ENCODE measurements around the gene GLRX.
A peak's percentile ranks its signal among the peaks of the same experiment; 100 is the strongest.
"Not testable (repeated sequence)": the region's sequence is repeated elsewhere in the genome, so short reads cannot be mapped to it uniquely, and the experiment has no call there.

Gene GLRX

GRCh38 chr5:95825495-95825894 lies 3.0 kb upstream of the GLRX start:
- DNase-seq: no peak

GRCh38 chr5:95824747-95825146 lies 2.2 kb upstream of the GLRX start:
- no peak for DNase-seq

- DNase-seq: peak; percentile 92
Observed at GRCh38 chr5:95823738-95824609, 1.4 kb upstream of the GLRX start.

- peak; percentile 71 for DNase-seq
Observed at GRCh38 chr5:95823218-95823737, 752 bp upstream of the GLRX start.

- peak; percentile 36 for DNase-seq
Observed at GRCh38 chr5:95822043-95822541, 434 bp downstream of the GLRX start.

- DNase-seq: no peak
Observed at GRCh38 chr5:95821110-95822021, 1.2 kb downstream of the GLRX start.

GRCh38 chr5:95818181-95819147 lies 4.1 kb downstream of the GLRX start:
- peak; percentile 97 for DNase-seq

- DNase-seq: no peak
Observed at GRCh38 chr5:95817430-95817829, 5.1 kb downstream of the GLRX start.

- DNase-seq: no peak
Observed at GRCh38 chr5:95816776-95817175, 5.8 kb downstream of the GLRX start.

- DNase-seq: no peak
Observed at GRCh38 chr5:95816341-95816740, 6.2 kb downstream of the GLRX start.

- DNase-seq: no peak
Observed at GRCh38 chr5:95815155-95815729, 7.3 kb downstream of the GLRX start.

- not testable (repeated sequence) for DNase-seq
Observed at GRCh38 chr5:95813035-95813434, 9.5 kb downstream of the GLRX start.

- DNase-seq: no peak
Observed at GRCh38 chr5:95812074-95812471, 10.5 kb downstream of the GLRX start.

- DNase-seq: not testable (repeated sequence)
Observed at GRCh38 chr5:95811461-95812073, 11.0 kb downstream of the GLRX start.

GRCh38 chr5:95811126-95811423 lies 11.5 kb downstream of the GLRX start:
- not testable (repeated sequence) for DNase-seq

- no peak for DNase-seq
Observed at GRCh38 chr5:95810305-95811125, 12.0 kb downstream of the GLRX start.

- no peak for DNase-seq
Observed at GRCh38 chr5:95809414-95809960, 13.0 kb downstream of the GLRX start.

- peak; percentile 96 for DNase-seq
Observed at GRCh38 chr5:95808686-95809413, 13.7 kb downstream of the GLRX start.

- DNase-seq: no peak
Observed at GRCh38 chr5:95808013-95808685, 14.4 kb downstream of the GLRX start.

Data from MV-4-11 (cell line).